ENCODE measurements around the gene CAMK2B. TPM values are rescaled to one million over a fixed set of nuclear protein-coding genes. Genes with fewer than 3 reads are reported as not detected.

Gene CAMK2B
- total and polyA plus RNA-seq, 4 donors = 21.9 to 145 (median 96.0) TPM

GRCh38 chr7:44305564-44306507, 19.6 kb downstream of the CAMK2B start:
- H3K27ac ChIP-seq (ENCODE audit: low read depth, low read length) = no peak overlapping the region
- peaks cover 3% of the 10 kb centered on the region for H3K27me3 ChIP-seq (ENCODE audit: control insufficient read depth, insufficient read depth, low read length)
- no peak for DNase-seq (ENCODE audit: low read depth in 4 of 6, low spot score in 6 of 6)
- peaks cover 13% of the 10 kb centered on the region for H3K4me1 ChIP-seq (ENCODE audit: control insufficient read depth, insufficient read depth, low read length)
- peaks cover 6% of the 10 kb centered on the region for H3K36me3 ChIP-seq (ENCODE audit: control insufficient read depth, insufficient read depth, low read length)
- no peak overlapping the region for H3K4me3 ChIP-seq (ENCODE audit: low read depth, low read length)
- 62% methylated on average over 9 of the region's 12 CpGs for WGBS (ENCODE audit: insufficient coverage)
- H3K9me3 ChIP-seq (ENCODE audit: control insufficient read depth, insufficient read depth, low read length) = peaks cover 7% of the 10 kb centered on the region

- DNase-seq (ENCODE audit: low read depth in 4 of 6, low spot score in 6 of 6) = no peak
- no peak overlapping the region for H3K27ac ChIP-seq (ENCODE audit: low read depth, low read length)
- no peaks in the 10 kb centered on the region for H3K9me3 ChIP-seq (ENCODE audit: control insufficient read depth, insufficient read depth, low read length)
- H3K27me3 ChIP-seq (ENCODE audit: control insufficient read depth, insufficient read depth, low read length) = peaks cover 2% of the 10 kb centered on the region
- H3K36me3 ChIP-seq (ENCODE audit: control insufficient read depth, insufficient read depth, low read length) = peaks cover 6% of the 10 kb centered on the region
- 75% methylated on average over 2 of the region's 2 CpGs for WGBS (ENCODE audit: insufficient coverage)
- no peak overlapping the region for H3K4me3 ChIP-seq (ENCODE audit: low read depth, low read length)
- peaks cover 7% of the 10 kb centered on the region for H3K4me1 ChIP-seq (ENCODE audit: control insufficient read depth, insufficient read depth, low read length)
Observed at GRCh38 chr7:44294325-44295069, 30.9 kb downstream of the CAMK2B start.

GRCh38 chr7:44293561-44294324, 31.7 kb downstream of the CAMK2B start:
- Histone ChIP-seq H3K4me1 (ENCODE audit: control insufficient read depth, insufficient read depth, low read length) (peaks cover 10% of the 10 kb centered on the region), H3K4me3 (ENCODE audit: low read depth, low read length) (no peak overlapping the region), H3K36me3 (ENCODE audit: control insufficient read depth, insufficient read depth, low read length) (peaks cover 7% of the 10 kb centered on the region), H3K9me3 (ENCODE audit: control insufficient read depth, insufficient read depth, low read length) (no peaks in the 10 kb centered on the region), H3K27me3 (ENCODE audit: control insufficient read depth, insufficient read depth, low read length) (peaks cover 2% of the 10 kb centered on the region), H3K27ac (ENCODE audit: low read depth, low read length) (no peak overlapping the region)
- WGBS (ENCODE audit: insufficient coverage) = 58% methylated on average over 15 of the region's 17 CpGs
- DNase-seq (ENCODE audit: low read depth in 4 of 6, low spot score in 6 of 6) = no peak

DNA sequence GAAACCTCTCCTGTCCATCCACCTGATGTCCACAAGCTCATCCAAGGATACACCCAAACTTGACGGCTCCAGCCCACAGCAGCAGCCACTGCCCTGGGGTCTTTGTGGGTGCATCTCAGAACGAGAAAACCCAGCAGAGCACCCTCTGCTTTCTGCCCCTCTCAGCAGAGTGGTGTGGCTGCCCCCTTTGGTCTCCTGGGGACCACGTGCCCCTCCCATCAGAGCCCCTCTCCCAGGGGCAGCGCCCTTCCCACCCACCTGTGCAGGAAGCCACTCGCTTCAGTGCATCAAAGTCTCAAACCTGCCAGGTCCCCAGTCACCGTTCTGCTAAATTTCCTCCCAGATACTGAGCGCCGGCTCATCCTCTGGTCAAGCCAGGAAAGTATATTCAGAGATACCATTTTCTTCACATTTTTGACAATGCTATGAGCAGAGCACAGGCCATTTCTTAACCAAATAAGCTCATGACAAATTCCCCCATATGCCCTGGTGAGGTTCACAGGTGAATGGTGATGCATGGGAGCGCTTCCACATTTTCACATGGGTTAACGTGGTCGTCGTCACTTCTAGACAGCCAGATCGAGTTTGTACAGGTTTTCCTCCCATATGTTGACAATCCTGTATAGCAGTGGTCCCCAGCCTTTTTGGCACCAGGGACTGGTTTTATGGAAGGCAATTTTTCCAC, 32.4 kb downstream of the CAMK2B start:
- no peak overlapping the region for H3K4me3 ChIP-seq (ENCODE audit: low read depth, low read length)
- H3K9me3 ChIP-seq (ENCODE audit: control insufficient read depth, insufficient read depth, low read length) = no peaks in the 10 kb centered on the region
- H3K27me3 ChIP-seq (ENCODE audit: control insufficient read depth, insufficient read depth, low read length) = peaks cover 2% of the 10 kb centered on the region
- peaks cover 7% of the 10 kb centered on the region for H3K36me3 ChIP-seq (ENCODE audit: control insufficient read depth, insufficient read depth, low read length)
- no peak overlapping the region for H3K27ac ChIP-seq (ENCODE audit: low read depth, low read length)
- DNase-seq (ENCODE audit: low read depth in 4 of 6, low spot score in 6 of 6) = no peak
- peaks cover 14% of the 10 kb centered on the region for H3K4me1 ChIP-seq (ENCODE audit: control insufficient read depth, insufficient read depth, low read length)
- WGBS (ENCODE audit: insufficient coverage) = 73% methylated on average over 13 of the region's 13 CpGs

- H3K9me3 ChIP-seq (ENCODE audit: control insufficient read depth, insufficient read depth, low read length) = no peaks in the 10 kb centered on the region
- H3K4me1 ChIP-seq (ENCODE audit: control insufficient read depth, insufficient read depth, low read length) = peaks cover 14% of the 10 kb centered on the region
- no peak overlapping the region for H3K27ac ChIP-seq (ENCODE audit: low read depth, low read length)
- no CpG with 5 or more reads among the region's 1 CpG for WGBS (ENCODE audit: insufficient coverage)
- H3K27me3 ChIP-seq (ENCODE audit: control insufficient read depth, insufficient read depth, low read length) = peaks cover 2% of the 10 kb centered on the region
- DNase-seq (ENCODE audit: low read depth in 4 of 6, low spot score in 6 of 6) = no peak
- H3K4me3 ChIP-seq (ENCODE audit: low read depth, low read length) = no peak overlapping the region
- H3K36me3 ChIP-seq (ENCODE audit: control insufficient read depth, insufficient read depth, low read length) = peaks cover 7% of the 10 kb centered on the region
Observed at GRCh38 chr7:44292420-44292817, 33.0 kb downstream of the CAMK2B start.

DNA sequence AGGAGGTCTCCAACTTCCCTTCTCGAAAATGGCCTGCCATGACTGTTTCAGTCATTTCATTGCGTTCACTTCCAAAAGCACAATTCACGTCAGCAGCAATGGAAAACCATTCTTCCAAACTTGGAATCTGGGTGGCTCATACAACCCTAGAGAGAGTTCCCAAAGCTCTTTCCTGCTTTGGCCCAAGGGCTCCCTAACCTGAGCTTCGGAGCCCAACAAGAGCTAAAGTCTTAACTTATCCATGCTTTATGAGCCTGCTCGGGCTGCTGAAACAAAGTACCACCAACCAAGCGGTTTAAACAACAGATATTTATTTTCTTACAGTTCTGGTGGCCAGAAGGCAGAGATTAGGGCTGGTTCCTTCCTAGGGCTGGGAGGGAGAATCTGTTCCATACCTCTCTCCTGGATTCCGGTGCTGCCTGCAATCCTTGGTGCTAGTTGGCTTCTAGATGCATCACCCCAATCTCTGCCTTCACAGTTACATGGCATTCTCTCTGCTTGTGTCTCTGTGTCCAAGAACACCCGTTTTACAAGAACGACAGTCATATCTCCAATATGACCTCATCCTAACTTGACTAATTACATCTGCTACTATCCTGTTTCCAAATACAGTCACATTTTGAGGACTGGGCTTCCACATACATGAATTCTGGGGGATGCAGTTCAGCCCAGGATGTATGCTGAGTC, 33.5 kb downstream of the CAMK2B start:
- Histone ChIP-seq H3K36me3 (ENCODE audit: control insufficient read depth, insufficient read depth, low read length) (peaks cover 7% of the 10 kb centered on the region), H3K9me3 (ENCODE audit: control insufficient read depth, insufficient read depth, low read length) (no peaks in the 10 kb centered on the region), H3K4me3 (ENCODE audit: low read depth, low read length) (no peak overlapping the region), H3K27ac (ENCODE audit: low read depth, low read length) (no peak overlapping the region), H3K4me1 (ENCODE audit: control insufficient read depth, insufficient read depth, low read length) (peaks cover 14% of the 10 kb centered on the region), H3K27me3 (ENCODE audit: control insufficient read depth, insufficient read depth, low read length) (peaks cover 2% of the 10 kb centered on the region)
- DNase-seq (ENCODE audit: low read depth in 4 of 6, low spot score in 6 of 6) = no peak
- 91% methylated on average over 7 of the region's 9 CpGs for WGBS (ENCODE audit: insufficient coverage)

GRCh38 chr7:44291066-44291732, 34.2 kb downstream of the CAMK2B start:
- Histone ChIP-seq H3K4me3 (ENCODE audit: low read depth, low read length) (no peak overlapping the region), H3K27me3 (ENCODE audit: control insufficient read depth, insufficient read depth, low read length) (peaks cover 2% of the 10 kb centered on the region), H3K36me3 (ENCODE audit: control insufficient read depth, insufficient read depth, low read length) (peaks cover 7% of the 10 kb centered on the region), H3K27ac (ENCODE audit: low read depth, low read length) (no peak overlapping the region), H3K9me3 (ENCODE audit: control insufficient read depth, insufficient read depth, low read length) (no peaks in the 10 kb centered on the region), H3K4me1 (ENCODE audit: control insufficient read depth, insufficient read depth, low read length) (peaks cover 21% of the 10 kb centered on the region)
- no peak for DNase-seq (ENCODE audit: low read depth in 4 of 6, low spot score in 6 of 6)
- 84% methylated on average over 17 of the region's 18 CpGs for WGBS (ENCODE audit: insufficient coverage)

DNA sequence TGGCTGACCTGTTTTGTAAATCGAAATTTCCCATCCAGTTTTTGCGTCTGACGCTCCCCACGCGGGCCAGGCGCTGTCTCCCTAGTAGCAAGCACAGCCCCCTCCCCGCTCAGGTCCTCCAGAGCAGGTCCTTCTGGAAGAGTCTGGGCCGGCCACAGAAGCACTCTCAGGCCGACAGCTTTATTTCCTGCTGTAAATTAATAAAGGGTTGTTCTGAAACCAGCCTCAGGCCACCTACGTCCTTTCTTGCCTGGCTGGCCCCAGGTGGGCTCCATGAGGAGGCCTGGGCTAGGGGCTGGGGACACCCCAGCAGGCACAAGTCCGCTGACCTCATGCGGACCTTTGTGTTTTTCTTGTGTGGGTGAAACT, 35.2 kb downstream of the CAMK2B start:
- WGBS (ENCODE audit: insufficient coverage) = 72% methylated on average over 12 of the region's 12 CpGs
- DNase-seq (ENCODE audit: low read depth in 4 of 6, low spot score in 6 of 6) = no peak

More for the DNA sequence above, 35.2 kb downstream of the CAMK2B start:
- H3K4me3 ChIP-seq (ENCODE audit: low read depth, low read length) = no peak overlapping the region
- H3K27ac ChIP-seq (ENCODE audit: low read depth, low read length) = no peak overlapping the region
- H3K36me3 ChIP-seq (ENCODE audit: control insufficient read depth, insufficient read depth, low read length) = peaks cover 7% of the 10 kb centered on the region
- peaks cover 24% of the 10 kb centered on the region for H3K4me1 ChIP-seq (ENCODE audit: control insufficient read depth, insufficient read depth, low read length)
- H3K9me3 ChIP-seq (ENCODE audit: control insufficient read depth, insufficient read depth, low read length) = no peaks in the 10 kb centered on the region
- H3K27me3 ChIP-seq (ENCODE audit: control insufficient read depth, insufficient read depth, low read length) = no peaks in the 10 kb centered on the region

All from spinal cord (tissue), 10 donors.